SU-DHL-6 (cell line): ENCODE results near the gene JAML.

Experiments
- H2AFZ ChIP-seq: fragments of 200-600 bp; sonication (generic); 2 replicates; pipeline ENCODE4 v1.6.1; 2014; ENCODE audit warnings: low read depth, mild to moderate bottlenecking, moderate library complexity, mixed read lengths, antibody characterized with exemption, low read length; ENCODE audit not compliant: severe bottlenecking
- H3F3A ChIP-seq: fragments of 200-600 bp; shearing (Covaris generic); 2 replicates; pipeline ENCODE4 v1.6.0; 2016; ENCODE audit warnings: antibody characterized with exemption, mild to moderate bottlenecking; ENCODE audit not compliant: insufficient read depth
- H3K27ac ChIP-seq: fragments of 200-600 bp; sonication (generic); 2 replicates; pipeline ENCODE4 v1.5.1; 2016; ENCODE audit warnings: low read depth, mild to moderate bottlenecking, low read length, moderate library complexity, mixed read lengths
- H3K27me3 ChIP-seq: fragments of 200-600 bp; sonication (generic), shearing (Covaris generic); 2 replicates; pipeline ENCODE4 v1.6.0; 2014; ENCODE audit warnings: mild to moderate bottlenecking, low read length
- H3K36me3 ChIP-seq: fragments of 200-600 bp; sonication (generic); 2 replicates; pipeline ENCODE4 v1.6.1; 2014; ENCODE audit warnings: mild to moderate bottlenecking, low read length, mixed read lengths
- H3K4me2 ChIP-seq: fragments of 300-600, 200-600 bp; shearing (Covaris generic), sonication (generic); 2 replicates; pipeline ENCODE4 v1.6.0; 2014; ENCODE audit warnings: low read length, low read depth, mild to moderate bottlenecking; ENCODE audit not compliant: poor library complexity, severe bottlenecking
- H3K4me3 ChIP-seq: fragments of 200-600 bp; sonication (generic); 2 replicates; pipeline ENCODE4 v1.5.1; 2014; ENCODE audit warnings: antibody characterized with exemption, low read length, mild to moderate bottlenecking, mixed read lengths; ENCODE audit not compliant: insufficient read depth, poor library complexity, severe bottlenecking
- H3K79me2 ChIP-seq: fragments of 200-600 bp; sonication (generic); 2 replicates; pipeline ENCODE4 v1.6.1; 2014; ENCODE audit warnings: mild to moderate bottlenecking, low read length, moderate library complexity; ENCODE audit not compliant: insufficient read depth
- H3K9ac ChIP-seq: fragments of 200-600 bp; sonication (generic); 2 replicates; pipeline ENCODE4 v1.7.0; 2014; ENCODE audit warnings: mild to moderate bottlenecking, low read length
- H3K9me2 ChIP-seq: fragments of 200-600 bp; sonication (generic); replicated peaks from 2 replicates; pipeline ENCODE4 v1.6.1; 2014; ENCODE audit warnings: low read length; ENCODE audit not compliant: insufficient read depth
- H3K9me3 ChIP-seq: fragments of 200-600 bp; sonication (generic); 2 replicates; pipeline ENCODE4 v1.6.1; 2014; ENCODE audit warnings: low read length, mixed read lengths; ENCODE audit not compliant: insufficient read depth
- H4K20me1 ChIP-seq: fragments of 200-600 bp; sonication (generic); 2 replicates; pipeline ENCODE4 v1.6.1; 2014; ENCODE audit warnings: low read depth, mild to moderate bottlenecking, antibody characterized with exemption, low read length, moderate library complexity, mixed read lengths
- EZH2phosphoT487 ChIP-seq: fragments of 200-600 bp; sonication (generic), shearing (Covaris generic); conservative IDR thresholded peaks from 2 replicates; pipeline ENCODE4 v1.6.1; 2018; ENCODE audit warnings: mild to moderate bottlenecking, antibody characterized with exemption, low read length, moderate library complexity, mixed read lengths
- TF ChIP-seq, protein P1 (sequence below): fragments of 200-600 bp; sonication (generic); IDR thresholded peaks from one replicate; pipeline ENCODE4 v1.5.1; 2017; ENCODE audit warnings: antibody characterized with exemption, mild to moderate bottlenecking, low read length, moderate library complexity; ENCODE audit not compliant: insufficient read depth, poor library complexity, severe bottlenecking

Gene JAML

DNA sequence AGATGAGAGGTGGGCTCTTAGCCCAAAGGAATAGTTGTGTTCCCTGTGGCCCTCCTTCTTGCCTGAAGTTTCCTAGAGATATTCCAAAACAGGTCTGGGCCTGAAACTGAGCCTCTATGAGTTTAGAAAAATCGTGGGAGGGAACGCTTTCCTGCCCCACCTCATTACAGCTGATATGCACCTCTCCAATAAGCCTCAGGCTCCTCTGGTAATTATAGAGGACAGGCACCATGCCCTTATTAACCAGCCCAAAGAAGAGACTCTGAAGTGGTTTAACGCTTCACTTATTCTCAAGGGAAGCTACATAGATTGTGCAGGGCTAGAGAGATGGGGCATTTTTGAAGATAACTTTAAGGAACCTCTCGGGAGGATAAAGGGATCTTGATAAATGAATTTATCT is 42.7 kb upstream of the JAML start:
- H3K4me3 ChIP-seq, result no peak overlapping the region
- H3K36me3 ChIP-seq, result no peaks in the 10 kb centered on the region
- TF ChIP-seq EZH2phosphoT487, result no peak
- TF ChIP-seq, protein P1, sequence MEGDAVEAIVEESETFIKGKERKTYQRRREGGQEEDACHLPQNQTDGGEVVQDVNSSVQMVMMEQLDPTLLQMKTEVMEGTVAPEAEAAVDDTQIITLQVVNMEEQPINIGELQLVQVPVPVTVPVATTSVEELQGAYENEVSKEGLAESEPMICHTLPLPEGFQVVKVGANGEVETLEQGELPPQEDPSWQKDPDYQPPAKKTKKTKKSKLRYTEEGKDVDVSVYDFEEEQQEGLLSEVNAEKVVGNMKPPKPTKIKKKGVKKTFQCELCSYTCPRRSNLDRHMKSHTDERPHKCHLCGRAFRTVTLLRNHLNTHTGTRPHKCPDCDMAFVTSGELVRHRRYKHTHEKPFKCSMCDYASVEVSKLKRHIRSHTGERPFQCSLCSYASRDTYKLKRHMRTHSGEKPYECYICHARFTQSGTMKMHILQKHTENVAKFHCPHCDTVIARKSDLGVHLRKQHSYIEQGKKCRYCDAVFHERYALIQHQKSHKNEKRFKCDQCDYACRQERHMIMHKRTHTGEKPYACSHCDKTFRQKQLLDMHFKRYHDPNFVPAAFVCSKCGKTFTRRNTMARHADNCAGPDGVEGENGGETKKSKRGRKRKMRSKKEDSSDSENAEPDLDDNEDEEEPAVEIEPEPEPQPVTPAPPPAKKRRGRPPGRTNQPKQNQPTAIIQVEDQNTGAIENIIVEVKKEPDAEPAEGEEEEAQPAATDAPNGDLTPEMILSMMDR, result no peak
- H3K9me2 ChIP-seq, result no peaks in the 10 kb centered on the region
- no peak overlapping the region for H3K4me2 ChIP-seq
- H3K27me3 ChIP-seq, result no peaks in the 10 kb centered on the region
- H2AFZ ChIP-seq, result no peak overlapping the region
- H4K20me1 ChIP-seq, result no peaks in the 10 kb centered on the region
- no peaks in the 10 kb centered on the region for H3K9me3 ChIP-seq
- no peaks in the 10 kb centered on the region for H3K79me2 ChIP-seq
- H3K27ac ChIP-seq, result no peak overlapping the region
- no peak overlapping the region for H3K9ac ChIP-seq
- H3F3A ChIP-seq, result no peaks in the 10 kb centered on the region

DNA sequence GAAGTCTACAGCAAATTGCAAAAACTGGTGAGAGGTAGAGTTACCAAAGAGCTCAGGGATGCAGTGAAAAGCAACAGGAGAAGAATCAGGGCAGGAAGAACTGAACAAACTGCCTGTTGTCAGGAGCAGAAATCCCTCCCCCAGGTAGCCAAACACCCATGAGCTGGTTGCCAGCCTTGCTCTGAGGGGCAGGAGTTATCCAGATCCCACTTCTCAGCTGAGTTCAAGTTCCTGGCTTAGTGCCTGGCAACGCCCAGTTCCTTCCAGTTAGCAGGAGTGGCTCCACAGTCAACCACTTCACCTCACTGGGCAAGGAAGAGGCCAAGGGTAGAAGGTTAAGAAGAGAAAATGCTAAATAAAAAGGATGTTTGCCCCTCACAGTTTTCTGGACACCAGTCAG is 41.1 kb upstream of the JAML start:
- Histone ChIP-seq H3K27ac (no peak overlapping the region), H3K4me2 (no peak overlapping the region), H3K36me3 (no peaks in the 10 kb centered on the region), H3F3A (no peaks in the 10 kb centered on the region), H4K20me1 (no peaks in the 10 kb centered on the region), H2AFZ (no peak overlapping the region), H3K9me3 (no peaks in the 10 kb centered on the region), H3K4me3 (no peak overlapping the region), H3K27me3 (no peaks in the 10 kb centered on the region), H3K9me2 (no peaks in the 10 kb centered on the region), H3K79me2 (no peaks in the 10 kb centered on the region), H3K9ac (no peak overlapping the region)
- TF ChIP-seq, protein P1, result no peak
- TF ChIP-seq EZH2phosphoT487, result no peak

DNA sequence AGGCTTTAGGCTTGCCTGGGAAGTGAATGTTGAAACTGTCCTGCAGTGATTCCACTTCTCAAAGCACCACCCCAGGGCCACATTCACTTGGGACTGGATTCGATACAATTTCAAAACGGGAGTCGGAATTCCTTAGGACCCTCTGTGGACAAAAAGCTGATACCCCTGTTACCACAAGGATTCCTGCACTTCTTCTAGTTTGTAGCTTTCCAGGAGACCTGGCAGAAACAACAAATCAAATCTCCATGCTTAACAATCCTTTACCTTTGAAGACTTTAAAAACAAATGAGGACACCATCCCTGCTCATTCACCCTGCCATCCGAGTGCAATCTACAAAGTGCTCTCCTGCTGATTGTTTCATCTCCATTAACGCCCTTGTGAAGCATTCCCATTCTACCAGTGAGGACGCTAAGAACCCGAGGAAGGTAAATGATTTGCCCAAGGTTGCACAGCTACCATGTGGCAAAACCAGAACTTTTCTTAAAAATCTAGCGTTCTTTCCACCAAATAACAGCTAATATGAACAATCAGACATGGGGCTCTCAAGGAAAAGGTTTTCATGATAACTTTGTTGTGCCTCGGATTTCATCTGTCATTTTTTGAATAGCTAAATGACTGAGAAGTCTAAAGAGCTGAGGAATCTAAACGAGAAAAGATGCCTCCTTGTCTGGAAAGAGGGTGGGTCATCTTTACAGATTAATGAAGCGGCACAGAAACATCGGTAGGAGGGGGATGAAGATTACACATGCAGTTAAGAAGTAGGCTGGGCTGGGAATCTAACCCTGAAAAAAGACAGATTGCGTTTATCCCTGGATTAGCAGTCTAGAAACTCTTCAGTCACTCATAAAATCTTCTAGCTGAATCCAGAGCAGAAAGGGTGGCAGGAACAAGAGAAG is 40.0 kb upstream of the JAML start:
- H3F3A ChIP-seq, result no peaks in the 10 kb centered on the region
- H3K79me2 ChIP-seq, result no peaks in the 10 kb centered on the region
- no peaks in the 10 kb centered on the region for H3K27me3 ChIP-seq
- no peaks in the 10 kb centered on the region for H3K36me3 ChIP-seq
- no peak overlapping the region for H2AFZ ChIP-seq
- no peak overlapping the region for H3K9ac ChIP-seq
- TF ChIP-seq EZH2phosphoT487, result no peak
- TF ChIP-seq, protein P1, result no peak
- H3K9me3 ChIP-seq, result no peaks in the 10 kb centered on the region
- no peak overlapping the region for H3K4me3 ChIP-seq
- H3K4me2 ChIP-seq, result no peak overlapping the region
- H4K20me1 ChIP-seq, result no peaks in the 10 kb centered on the region
- H3K9me2 ChIP-seq, result no peaks in the 10 kb centered on the region
- no peak overlapping the region for H3K27ac ChIP-seq
